GM19395 (cell line): Measurements from ENCODE around the gene HECTD2.
"Not testable (repeated sequence)": the region's sequence is repeated elsewhere in the genome, so short reads cannot be mapped to it uniquely, and the experiment has no call there.

Source experiments
- ATAC-seq: cut with Tn5 transposase; IDR thresholded peaks from one replicate; pipeline ENCODE4 v1.9.1; 2021; ENCODE audit warnings: mild to moderate bottlenecking, moderate library complexity; ENCODE audit not compliant: unreplicated experiment

Gene HECTD2, protein sequence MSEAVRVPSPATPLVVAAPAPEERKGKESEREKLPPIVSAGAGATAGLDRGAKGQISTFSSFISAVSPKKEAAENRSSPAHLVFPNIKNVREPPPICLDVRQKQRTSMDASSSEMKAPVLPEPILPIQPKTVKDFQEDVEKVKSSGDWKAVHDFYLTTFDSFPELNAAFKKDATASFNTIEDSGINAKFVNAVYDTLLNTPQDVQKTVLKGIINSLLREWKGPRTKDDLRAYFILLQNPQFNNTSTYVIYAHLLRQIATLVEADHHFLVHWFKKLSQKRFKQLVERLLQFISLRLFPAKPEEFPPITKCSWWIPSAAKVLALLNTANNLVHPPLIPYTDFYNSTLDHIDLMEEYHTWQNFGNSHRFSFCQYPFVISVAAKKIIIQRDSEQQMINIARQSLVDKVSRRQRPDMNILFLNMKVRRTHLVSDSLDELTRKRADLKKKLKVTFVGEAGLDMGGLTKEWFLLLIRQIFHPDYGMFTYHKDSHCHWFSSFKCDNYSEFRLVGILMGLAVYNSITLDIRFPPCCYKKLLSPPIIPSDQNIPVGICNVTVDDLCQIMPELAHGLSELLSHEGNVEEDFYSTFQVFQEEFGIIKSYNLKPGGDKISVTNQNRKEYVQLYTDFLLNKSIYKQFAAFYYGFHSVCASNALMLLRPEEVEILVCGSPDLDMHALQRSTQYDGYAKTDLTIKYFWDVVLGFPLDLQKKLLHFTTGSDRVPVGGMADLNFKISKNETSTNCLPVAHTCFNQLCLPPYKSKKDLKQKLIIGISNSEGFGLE

DNA sequence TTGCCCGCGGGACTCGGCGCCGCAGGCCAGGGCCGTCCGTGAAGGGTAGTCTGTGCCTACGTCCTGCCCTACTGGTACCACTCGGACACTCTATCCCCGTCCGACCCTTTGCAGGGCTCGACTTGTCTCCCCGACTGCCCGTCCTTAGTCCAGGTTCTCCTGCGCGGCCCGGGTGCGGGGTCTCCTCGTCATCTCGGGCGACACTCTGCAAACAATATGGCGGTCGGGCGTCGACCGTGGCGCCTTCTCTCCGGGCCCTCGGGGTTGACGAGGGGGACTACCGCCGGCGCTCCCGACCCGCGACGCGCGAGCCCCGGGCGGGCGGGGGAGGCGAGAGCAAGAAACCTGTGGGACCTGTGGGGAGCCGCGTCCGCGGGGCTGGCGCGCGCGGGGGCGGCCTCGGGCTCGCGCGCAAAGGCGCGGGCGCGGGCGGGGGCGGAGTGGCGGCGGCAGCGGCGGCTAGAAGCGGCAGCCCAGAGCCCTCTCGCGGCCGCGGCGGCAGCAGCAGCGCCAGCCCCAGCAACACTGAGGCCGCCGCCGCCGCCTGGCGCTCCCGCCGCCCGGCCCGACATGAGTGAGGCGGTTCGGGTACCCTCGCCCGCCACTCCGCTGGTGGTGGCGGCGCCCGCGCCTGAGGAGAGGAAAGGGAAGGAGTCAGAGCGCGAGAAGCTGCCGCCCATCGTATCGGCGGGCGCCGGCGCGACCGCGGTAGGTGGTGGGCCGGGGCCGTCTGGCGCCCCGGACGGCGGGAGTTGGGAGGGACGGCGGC lies at the start of gene HECTD2:
TSS of gene HECTD2 (plus strand) at position 476 of the 769 bp plus-strand sequence. CDS start at position 571, 95 bp downstream.
- ATAC-seq = peak; percentile 86

DNA sequence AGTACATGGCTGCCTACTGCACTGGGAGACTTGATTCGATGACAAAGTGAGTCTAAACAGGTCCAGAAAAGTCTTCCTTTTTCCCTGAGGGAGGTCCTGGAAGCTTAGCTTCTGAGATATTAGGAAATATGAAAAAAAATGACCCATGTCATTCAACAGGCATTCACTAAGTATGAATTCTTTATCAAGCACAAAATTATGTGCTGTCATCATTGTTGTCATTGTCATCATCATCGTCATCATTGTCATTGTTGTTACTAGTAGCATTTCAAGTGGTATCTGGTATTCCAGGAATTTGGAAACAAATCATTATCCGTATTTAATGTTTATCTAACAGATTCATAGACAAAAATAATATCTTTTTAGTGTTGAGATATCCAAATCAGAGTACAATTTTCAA lies 49.7 kb upstream of the HECTD2 start:
- no peak for ATAC-seq

DNA sequence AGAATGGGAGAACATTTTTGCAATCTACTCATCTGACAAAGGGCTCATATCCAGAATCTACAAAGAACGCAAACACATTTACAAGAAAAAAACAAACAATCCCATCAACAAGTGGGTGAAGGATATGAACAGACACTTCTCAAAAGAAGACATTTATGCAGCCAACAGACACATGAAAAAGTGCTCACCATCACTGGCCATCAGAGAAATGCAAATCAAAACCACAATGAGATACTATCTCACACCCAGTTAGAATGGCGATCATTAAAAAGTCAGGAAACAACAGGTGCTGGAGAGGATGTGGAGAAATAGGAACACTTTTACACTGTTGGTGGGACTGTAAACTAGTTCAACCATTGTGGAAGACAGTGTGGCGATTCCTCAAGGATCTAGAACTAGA lies 44.6 kb upstream of the HECTD2 start:
- not testable (repeated sequence) for ATAC-seq

DNA sequence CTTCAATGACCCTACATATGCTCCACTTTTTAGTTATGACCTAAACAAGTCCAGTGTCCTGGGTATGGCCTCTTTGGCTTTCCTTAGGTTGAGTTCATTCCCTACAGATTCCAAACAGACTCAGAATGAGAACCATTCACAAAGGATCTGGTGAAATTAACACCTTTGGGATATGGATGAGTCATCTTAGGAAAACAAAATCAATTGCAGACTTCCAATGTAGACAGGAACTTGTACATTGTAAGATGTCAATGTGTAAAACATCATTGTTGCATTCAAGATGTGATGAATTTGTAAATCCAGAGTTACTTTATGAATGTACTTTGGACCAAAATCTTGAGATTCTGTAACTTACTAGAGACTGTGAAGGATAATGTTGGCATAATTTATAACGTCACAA lies 43.4 kb upstream of the HECTD2 start:
- ATAC-seq = no peak

DNA sequence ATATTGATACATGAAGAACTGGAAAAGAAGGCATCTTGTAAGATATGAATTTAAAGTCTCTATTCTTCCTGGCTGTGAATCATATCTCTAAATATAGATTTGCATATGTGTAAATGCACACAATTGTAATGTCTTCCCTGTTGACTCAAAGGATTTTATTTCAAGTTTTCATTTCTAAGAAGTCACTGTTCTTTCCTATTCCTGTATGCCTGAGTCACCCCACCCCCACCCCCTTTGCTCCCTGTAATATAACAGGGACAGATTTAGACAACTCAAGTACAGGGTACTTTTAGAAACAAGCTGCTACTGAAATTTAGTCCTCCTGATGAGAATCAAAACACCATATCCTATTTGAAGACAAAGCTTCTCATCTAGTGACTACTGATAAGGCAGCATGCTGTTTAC lies 43.0 kb upstream of the HECTD2 start:
- no peak for ATAC-seq

DNA sequence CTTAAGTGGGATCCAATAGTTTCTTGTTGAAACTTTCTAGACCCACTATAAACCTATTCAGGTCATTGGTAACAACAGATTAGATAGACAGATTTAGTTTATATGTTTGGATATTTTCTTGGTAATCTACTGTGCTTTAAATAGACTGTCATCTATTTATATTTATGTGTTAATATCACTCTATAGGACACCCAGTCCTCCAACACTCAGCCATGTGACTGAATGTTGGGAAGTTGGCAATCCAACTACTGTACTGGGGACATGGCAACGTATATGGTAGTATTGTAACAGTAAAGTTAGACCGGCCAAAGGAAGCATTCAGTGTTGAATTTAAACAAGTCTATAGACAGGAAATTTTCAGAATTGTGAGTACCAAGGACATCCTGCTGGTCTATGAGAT lies 42.6 kb upstream of the HECTD2 start:
- no peak for ATAC-seq

DNA sequence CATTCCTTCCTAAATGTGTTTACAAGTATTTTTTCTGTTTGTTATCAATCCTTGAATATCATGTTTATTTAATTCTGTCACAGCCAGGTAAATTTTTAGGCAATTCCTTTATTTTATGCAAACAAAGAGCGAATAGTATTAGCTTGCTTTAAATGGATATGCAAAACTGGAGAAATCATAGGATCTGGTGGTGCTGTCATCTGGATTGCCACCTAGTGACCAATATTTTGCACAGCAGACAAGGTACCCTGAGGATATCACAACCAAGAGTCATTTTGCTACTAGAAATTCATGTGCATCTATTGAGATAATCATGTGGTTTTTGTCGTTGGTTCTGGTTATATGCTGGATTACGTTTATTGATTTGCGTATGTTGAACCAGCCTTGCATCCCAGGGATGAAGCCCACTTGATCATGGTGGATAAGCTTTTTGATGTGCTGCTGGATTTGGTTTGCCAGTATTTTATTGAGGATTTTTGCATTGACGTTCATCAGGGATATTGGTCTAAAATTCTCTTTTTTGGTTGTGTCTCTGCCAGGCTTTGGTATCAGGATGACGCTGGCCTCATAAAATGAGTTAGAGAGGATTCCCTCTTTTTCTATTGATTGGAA lies 40.1 kb upstream of the HECTD2 start:
- not testable (repeated sequence) for ATAC-seq

DNA sequence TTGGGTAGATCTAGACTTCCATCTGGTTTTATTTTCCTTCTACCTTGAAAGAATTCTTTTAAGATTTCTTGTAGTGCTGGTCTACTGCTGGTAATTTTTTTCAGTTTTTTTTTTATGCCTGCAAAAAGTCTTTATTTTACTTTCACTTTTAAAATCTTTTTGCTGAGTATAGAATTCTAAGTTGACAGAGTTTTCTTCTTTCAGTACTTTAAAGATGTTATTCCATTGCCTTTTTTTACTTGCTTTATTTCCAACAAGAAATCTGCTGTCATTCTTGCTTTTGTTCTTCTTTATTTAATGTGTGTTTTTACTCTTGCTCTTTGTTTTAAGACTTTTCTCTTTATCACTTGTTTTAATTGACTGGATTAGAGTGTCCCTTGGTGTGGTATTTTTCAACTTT lies 36.1 kb upstream of the HECTD2 start:
- ATAC-seq = no peak

DNA sequence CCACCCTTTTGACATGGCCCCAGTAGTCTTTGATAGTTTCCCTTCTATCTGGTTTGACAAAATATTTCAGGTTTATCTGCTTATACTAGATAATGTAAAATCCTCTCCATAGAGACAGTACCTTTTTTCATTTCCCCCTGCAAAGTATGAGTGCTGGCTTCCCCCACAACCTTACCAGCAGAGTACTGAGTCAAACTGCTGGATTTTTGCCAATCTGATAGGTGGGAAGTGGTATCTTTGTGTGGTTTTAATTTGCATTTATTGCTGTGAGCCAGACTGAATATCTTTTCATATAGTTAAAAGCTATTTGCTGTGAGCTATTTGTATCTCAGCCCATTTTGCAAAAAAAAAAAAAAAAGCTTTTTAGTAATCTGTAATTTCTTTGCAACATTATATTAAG lies 32.1 kb upstream of the HECTD2 start:
- no peak for ATAC-seq

DNA sequence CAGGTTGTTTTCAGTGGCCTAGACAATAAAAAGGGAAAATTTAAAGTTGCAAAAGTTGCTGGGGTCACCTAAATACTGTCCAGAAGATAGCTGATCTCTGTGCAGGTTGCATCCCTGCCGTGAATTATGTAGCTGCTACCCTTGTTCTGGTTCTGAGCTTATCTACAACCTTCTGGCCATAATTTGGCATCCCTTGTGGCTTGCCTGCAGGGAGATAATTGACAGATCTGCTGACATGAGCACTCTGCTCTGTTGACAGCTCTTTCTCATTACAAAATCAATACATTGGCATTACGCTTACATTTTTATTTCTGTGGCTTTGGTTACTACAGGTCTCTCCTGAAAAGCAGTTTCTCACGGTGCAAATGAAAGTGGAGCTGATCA lies 29.3 kb upstream of the HECTD2 start:
- ATAC-seq = no peak

DNA sequence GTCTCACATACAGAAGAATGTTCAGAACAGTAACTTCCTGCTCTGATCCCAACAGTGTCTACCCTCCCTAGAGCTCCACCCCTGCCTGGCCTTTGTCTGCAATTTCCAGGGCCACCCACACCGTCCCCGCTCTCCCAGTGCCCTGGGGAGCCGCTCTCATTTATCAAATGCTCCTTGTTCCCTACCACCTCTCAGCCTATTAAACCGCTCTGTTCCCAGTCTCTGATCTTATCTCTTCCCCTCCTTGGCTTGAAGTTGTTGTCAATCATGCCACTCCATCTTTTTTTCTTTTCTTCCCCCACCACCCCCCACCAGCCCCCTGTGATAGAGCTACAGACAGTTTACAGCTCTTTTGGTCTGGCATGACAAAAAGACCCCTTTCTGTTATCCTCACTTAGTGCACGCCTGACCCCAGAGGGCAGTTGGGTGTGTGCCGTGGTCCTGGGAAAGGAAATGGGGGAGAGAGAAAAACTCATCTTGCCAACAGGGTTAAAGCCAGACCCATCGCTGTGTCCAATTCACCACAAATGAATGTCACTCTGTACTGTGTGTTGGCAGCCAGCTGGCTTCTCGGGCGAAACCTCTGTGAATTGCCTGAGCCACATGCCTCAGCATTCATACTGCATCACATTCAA lies 28.8 kb upstream of the HECTD2 start:
- ATAC-seq = no peak

DNA sequence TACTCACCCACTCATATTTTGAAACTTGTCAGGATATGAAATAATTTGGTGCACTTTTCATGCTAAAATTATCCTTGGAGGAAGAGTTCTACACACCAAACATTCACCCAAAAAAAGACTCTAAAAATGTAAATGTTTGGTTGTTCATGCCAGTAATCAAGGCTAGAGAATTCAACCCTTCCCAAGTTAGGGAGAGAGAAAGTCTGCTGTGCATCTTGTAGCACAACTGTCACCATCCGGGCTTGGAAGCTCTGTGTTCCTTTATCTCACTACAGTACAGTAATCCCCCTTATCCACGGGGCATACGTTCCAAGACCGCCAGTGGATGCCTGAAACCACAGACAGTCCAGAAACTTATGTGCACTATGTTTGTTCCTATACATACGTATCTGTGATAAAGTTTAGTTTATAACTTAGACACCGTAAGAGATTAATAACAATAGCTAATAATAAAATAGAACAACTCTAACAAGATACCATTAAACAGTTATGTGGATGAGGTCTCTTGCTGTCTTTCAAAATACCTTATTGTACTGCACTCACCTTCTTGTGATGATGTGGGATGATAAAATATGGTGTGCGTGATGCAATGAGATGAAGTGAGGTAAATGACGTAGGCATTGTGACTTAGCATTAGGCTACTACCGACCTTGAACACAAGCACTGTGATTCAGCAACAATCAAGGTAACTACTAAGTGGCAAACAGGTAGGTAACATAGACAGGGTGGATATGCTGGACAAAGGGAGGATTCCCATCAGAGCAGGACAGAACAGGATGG lies 24.6 kb upstream of the HECTD2 start:
- ATAC-seq = no peak

DNA sequence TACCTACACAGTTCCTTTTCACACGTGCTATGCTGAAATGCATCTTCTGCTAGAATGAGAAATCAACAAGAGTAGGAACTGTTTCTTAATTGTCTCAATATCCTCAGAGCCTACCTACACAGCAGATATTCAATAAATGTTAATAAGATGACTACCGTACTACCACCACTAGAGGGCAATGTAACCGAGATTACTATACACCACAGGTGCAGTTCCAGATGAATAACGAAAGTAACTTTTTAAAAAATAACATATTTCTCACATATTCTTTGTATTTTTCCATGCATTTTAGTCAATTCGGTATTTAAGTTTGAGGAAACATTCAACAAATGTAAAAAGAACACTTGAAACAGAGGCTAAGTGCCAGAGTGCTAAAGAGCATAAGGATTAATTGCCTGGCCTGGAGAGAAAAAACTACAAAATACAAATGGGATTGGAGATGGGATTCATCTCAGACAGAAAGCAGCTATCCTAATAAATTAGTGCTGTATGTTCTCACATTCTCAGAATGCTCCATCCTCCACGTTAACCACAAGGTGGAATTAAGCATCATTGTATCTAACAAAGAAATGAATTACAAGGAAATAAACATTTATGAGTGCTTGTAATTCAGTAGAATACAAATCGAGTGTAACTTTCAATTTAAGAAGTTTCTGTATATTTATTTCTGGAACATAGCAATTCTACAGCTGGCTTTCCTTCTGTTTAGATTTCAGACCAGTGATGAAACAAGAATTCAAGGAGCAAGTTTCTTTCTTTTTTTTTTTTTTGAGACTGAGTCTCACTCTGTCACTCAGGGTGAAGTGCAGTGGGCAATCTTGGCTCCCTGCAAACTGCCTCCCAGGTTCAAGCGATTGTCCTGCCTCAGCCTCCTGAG lies 20.3 kb upstream of the HECTD2 start:
- peak; percentile 99 for ATAC-seq

DNA sequence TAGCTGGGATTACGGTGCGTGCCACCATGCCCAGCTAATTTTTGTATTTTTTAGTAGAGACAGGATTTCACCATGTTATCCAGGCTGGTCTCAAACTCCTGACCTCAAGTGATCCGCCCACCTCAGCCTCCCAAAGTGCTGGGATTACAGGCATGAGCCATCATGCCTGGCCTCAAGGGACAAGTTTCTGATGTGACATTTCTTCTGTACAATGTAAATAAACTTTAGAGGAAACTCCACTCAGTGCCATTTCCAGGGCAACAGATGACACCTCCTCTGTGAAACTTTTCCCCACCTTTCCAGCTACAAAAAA lies 19.7 kb upstream of the HECTD2 start:
- ATAC-seq = not testable (repeated sequence)

DNA sequence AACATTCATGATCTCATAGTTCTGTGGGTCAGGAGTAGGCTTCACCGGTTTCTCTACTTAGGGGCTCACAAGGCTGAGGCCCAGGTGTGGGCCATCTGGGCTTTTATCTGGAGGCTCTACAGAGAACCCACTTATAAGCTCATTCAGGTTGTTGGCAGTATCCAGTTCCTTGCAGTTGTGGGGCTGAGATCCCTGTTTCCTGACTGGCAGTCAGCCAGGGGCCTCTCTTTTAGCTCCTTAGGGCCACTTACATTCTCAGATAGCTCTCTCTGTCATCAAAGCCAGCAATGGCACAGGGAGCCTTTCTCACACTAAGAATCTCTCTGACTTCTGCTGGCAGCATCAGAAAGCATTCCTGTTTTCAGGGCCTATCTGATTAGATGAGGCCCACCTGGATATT lies 18.2 kb upstream of the HECTD2 start:
- ATAC-seq = no peak

DNA sequence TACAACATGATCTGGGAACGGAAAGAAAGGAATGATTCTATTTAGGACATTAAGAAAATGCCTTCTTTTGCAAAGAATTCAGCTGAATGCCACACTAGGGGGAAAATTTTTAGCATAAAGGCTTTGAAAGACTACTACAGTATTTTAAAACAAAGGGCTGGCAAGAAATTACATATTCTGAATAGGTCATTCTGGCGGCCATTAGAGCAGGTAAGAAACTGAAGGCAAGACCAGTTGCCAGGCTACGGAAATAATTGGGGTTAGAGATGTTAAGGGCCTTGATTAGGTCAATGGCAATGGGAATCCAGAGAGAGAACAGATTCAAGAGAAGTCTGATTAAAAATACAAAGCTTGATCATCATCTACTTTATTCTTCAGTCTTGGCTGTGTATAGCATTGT lies 3.8 kb upstream of the HECTD2 start:
- ATAC-seq = no peak

DNA sequence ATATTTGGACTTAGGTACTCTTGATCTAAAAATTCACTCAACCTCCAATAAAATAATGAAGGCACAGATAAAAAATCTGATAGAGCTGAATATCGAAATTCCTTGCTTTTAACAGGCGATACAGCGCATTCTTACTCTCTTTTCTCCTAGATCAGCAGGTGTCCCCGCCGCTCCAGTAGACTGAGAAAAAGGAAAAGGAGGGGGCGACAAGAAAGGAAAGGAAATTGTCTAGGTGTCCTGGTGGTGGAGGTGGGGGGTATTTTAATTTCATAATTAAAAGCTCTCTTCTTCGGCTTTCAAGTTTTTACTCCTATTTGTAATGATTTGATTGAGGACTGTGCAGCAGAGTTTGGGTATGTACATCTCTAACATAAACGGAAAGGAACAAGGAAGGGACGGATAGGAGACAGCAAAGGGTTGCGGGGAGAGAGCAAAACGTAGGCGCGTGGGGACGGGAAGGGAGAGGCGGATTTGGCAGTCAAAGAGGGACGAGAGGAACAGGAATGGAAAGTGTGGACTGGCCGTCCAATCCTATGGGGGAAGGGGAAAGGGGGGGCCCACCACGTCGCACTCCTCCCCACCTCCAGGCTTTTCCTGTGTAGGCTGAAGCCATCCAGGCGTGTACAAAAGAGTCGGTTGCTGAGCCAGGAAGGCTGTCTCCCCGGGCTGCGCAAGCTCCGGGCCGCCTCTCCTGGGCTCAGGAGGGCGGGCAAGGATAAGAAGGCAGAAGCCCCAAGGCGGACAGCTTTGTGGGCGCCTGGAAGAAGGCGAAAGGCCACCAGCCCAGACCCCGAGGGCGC lies 875 bp upstream of the HECTD2 start:
- peak; percentile 43 for ATAC-seq
